ENCODE results near the gene THYN1.
A peak's percentile ranks its signal among the peaks of the same experiment; 100 is the strongest.
"Not testable (repeated sequence)": the region's sequence is repeated elsewhere in the genome, so short reads cannot be mapped to it uniquely, and the experiment has no call there.

The THYN1 gene

GRCh38 chr11:134253188-134253993 lies at the start of gene THYN1, which contains the start of gene ACAD8:
Gene THYN1, minus strand, starts transcription at chr11:134253352. Its CDS starts 470 bp downstream, at chr11:134252882.
Gene ACAD8, plus strand, starts transcription at chr11:134253568. Its CDS starts 33 bp downstream, at chr11:134253601.
- DNase-seq (ENCODE audit: low read depth in 3 of 3, low spot score in 1 of 3) = peak; percentile 85 to 91 (median 89)

GRCh38 chr11:134294664-134295063 lies 41.5 kb upstream of the THYN1 start:
- no peak for DNase-seq (ENCODE audit: low read depth in 3 of 3, low spot score in 1 of 3)

GRCh38 chr11:134293119-134294113 lies 40.3 kb upstream of the THYN1 start:
- no peak for DNase-seq (ENCODE audit: low read depth in 3 of 3, low spot score in 1 of 3)

GRCh38 chr11:134292661-134293060 lies 39.5 kb upstream of the THYN1 start:
- DNase-seq (ENCODE audit: low read depth in 3 of 3, low spot score in 1 of 3) = no peak

- DNase-seq (ENCODE audit: low read depth in 3 of 3, low spot score in 1 of 3) = no peak
These were observed 38.0 kb upstream of the THYN1 start for GRCh38 chr11:134291196-134291595.

- no peak for DNase-seq (ENCODE audit: low read depth in 3 of 3, low spot score in 1 of 3)
These were observed 37.5 kb upstream of the THYN1 start for GRCh38 chr11:134290646-134291045.

- DNase-seq (ENCODE audit: low read depth in 3 of 3, low spot score in 1 of 3) = no peak
These were observed 36.6 kb upstream of the THYN1 start for GRCh38 chr11:134289789-134290188.

GRCh38 chr11:134289167-134289566 lies 36.0 kb upstream of the THYN1 start:
- no peak for DNase-seq (ENCODE audit: low read depth in 3 of 3, low spot score in 1 of 3)

GRCh38 chr11:134288486-134288885 lies 35.3 kb upstream of the THYN1 start:
- DNase-seq (ENCODE audit: low read depth in 3 of 3, low spot score in 1 of 3) = no peak

- no peak for DNase-seq (ENCODE audit: low read depth in 3 of 3, low spot score in 1 of 3)
These were observed 34.4 kb upstream of the THYN1 start for GRCh38 chr11:134287561-134287960.

GRCh38 chr11:134284349-134284748 lies 31.2 kb upstream of the THYN1 start:
- not testable (repeated sequence) for DNase-seq (ENCODE audit: low read depth in 3 of 3, low spot score in 1 of 3)

GRCh38 chr11:134283461-134284230 lies 30.5 kb upstream of the THYN1 start:
- no peak for DNase-seq (ENCODE audit: low read depth in 3 of 3, low spot score in 1 of 3)

GRCh38 chr11:134282121-134283045 lies 29.2 kb upstream of the THYN1 start:
- no peak for DNase-seq (ENCODE audit: low read depth in 3 of 3, low spot score in 1 of 3)

- not testable (repeated sequence) for DNase-seq (ENCODE audit: low read depth in 3 of 3, low spot score in 1 of 3)
These were observed 28.5 kb upstream of the THYN1 start for GRCh38 chr11:134281635-134282034.

GRCh38 chr11:134278356-134278755 lies 25.2 kb upstream of the THYN1 start:
- DNase-seq (ENCODE audit: low read depth in 3 of 3, low spot score in 1 of 3) = no peak

- DNase-seq (ENCODE audit: low read depth in 3 of 3, low spot score in 1 of 3) = no peak
These were observed 24.2 kb upstream of the THYN1 start for GRCh38 chr11:134277183-134278001.

- no peak for DNase-seq (ENCODE audit: low read depth in 3 of 3, low spot score in 1 of 3)
These were observed 23.4 kb upstream of the THYN1 start for GRCh38 chr11:134276396-134277182.

All from stimulated activated CD4-positive, alpha-beta T cell treated with anti-CD3 and anti-CD28 coated beads, TNF-alpha, amount 100 ng/mL, for 1 hour (primary cell).